H1 (cell line): ENCODE data around the gene PMEPA1. TPM values are rescaled to one million over a fixed set of nuclear protein-coding genes. Genes with fewer than 3 reads are reported as not detected.

Experiments used
- CTCF ChIA-PET: fragments of 300-600 bp; sonication (Branson Sonifier 250); formaldehyde crosslinking; loops from one replicate; lab custom pipeline; 2021; ENCODE audit not compliant: partially characterized antibody; lab: Charles Lee
- POLR2A ChIA-PET: fragments of 300-600 bp; sonication (Branson Sonifier 250); formaldehyde crosslinking; loops from one replicate; lab custom pipeline; 2021; ENCODE audit warnings: inconsistent platforms; ENCODE audit not compliant: partially characterized antibody; lab: Charles Lee
- DNase-seq, 2 experiments: peaks; one replicate each; pipeline versions ENCODE4 v3.0.0 to v3.0.0-alpha.2; 2010 to 2022; ENCODE audit warnings: low spot score in 2 of 2, low read depth in 1 of 2, mixed read lengths in 1 of 2
- FAIRE-seq: peaks from 2 replicates; lab custom pipeline; 2011; peaks lifted over from hg19 to GRCh38; lab: Jason Lieb, UNC
- H2AFZ ChIP-seq: 2 replicates; pipeline ENCODE4 v1.8.1; 2012; ENCODE audit warnings: low read length, inconsistent platforms
- H2AK5ac ChIP-seq: 2 replicates; pipeline ENCODE4 v1.6.1; 2013; ENCODE audit warnings: low read depth, low read length
- H2BK120ac ChIP-seq: replicated peaks from 2 replicates; pipeline ENCODE3; 2013; ENCODE audit warnings: low read depth, low read length, inconsistent platforms
- H2BK12ac ChIP-seq: 2 replicates; pipeline ENCODE4 v1.6.1; 2013; ENCODE audit warnings: low read depth, low read length
- H2BK15ac ChIP-seq: 2 replicates; pipeline ENCODE4 v1.6.1; 2013; ENCODE audit warnings: low read length
- H2BK20ac ChIP-seq: 2 replicates; pipeline ENCODE4 v1.6.1; 2013; ENCODE audit warnings: low read length
- H2BK5ac ChIP-seq: 2 replicates; pipeline ENCODE4 v1.6.1; 2013; ENCODE audit warnings: low read depth, low read length
- H3K14ac ChIP-seq: 2 replicates; pipeline ENCODE4 v1.6.1; 2013; ENCODE audit warnings: inconsistent platforms; ENCODE audit not compliant: insufficient read length
- H3K18ac ChIP-seq: 2 replicates; pipeline ENCODE4 v1.6.1; 2013; ENCODE audit warnings: low read length; ENCODE audit errors: extremely low read depth
- H3K23ac ChIP-seq: 2 replicates; pipeline ENCODE4 v1.6.1; 2013; ENCODE audit warnings: inconsistent platforms; ENCODE audit not compliant: insufficient read length
- H3K23me2 ChIP-seq: 2 replicates; pipeline ENCODE4 v1.6.1; 2013; ENCODE audit warnings: low read depth, low read length
- H3K27ac ChIP-seq: 2 replicates; pipeline ENCODE4 v1.6.1; 2011; ENCODE audit warnings: low read depth, low read length, inconsistent platforms
- H3K27me3 ChIP-seq, 4 experiments: replicated peaks in 1 of 4; 1 replicate in 1 of 4; 2 replicates in 3 of 4; pipeline versions ENCODE4 v1.6.1 to v1.8.1; 2011 to 2013; ENCODE audit warnings: low read length in 3 of 4, mild to moderate bottlenecking in 3 of 4, inconsistent platforms in 2 of 4, mixed read lengths in 2 of 4, moderate library complexity in 1 of 4; ENCODE audit not compliant: control insufficient read depth in 3 of 4, insufficient read depth in 3 of 4; ENCODE audit errors: extremely low read depth in 1 of 4
- H3K36me3 ChIP-seq, 4 experiments: 2 replicates each; pipeline versions ENCODE4 v1.6.1 to v1.8.1; 2011 to 2013; ENCODE audit warnings: mild to moderate bottlenecking in 4 of 4, low read length in 3 of 4, moderate library complexity in 2 of 4, control low read depth in 1 of 4, inconsistent platforms in 1 of 4; ENCODE audit not compliant: insufficient read depth in 4 of 4, control insufficient read depth in 2 of 4
- H3K4ac ChIP-seq: replicated peaks from 2 replicates; pipeline ENCODE3; 2013; ENCODE audit warnings: low read length, low read depth, mixed read lengths, inconsistent platforms; ENCODE audit not compliant: insufficient read length
- H3K4me1 ChIP-seq, 4 experiments: replicated peaks in 1 of 4; 1 replicate in 1 of 4; 2 replicates in 3 of 4; pipeline versions ENCODE4 v1.6.1 to v1.8.1; 2011 to 2013; ENCODE audit warnings: low read length in 3 of 4, inconsistent platforms in 2 of 4, mixed read lengths in 1 of 4; ENCODE audit not compliant: insufficient read depth in 4 of 4, control insufficient read depth in 3 of 4
- H3K4me2 ChIP-seq, 2 experiments: 2 replicates each; pipeline versions ENCODE4 v1.6.1 to v1.8.1; 2011 to 2013; ENCODE audit warnings: low read depth in 2 of 2, low read length in 2 of 2, control low read depth in 1 of 2, inconsistent platforms in 1 of 2, mild to moderate bottlenecking in 1 of 2; ENCODE audit not compliant: insufficient read depth in 1 of 2
- H3K4me3 ChIP-seq, 4 experiments: fragments of 200-600, 300-600 bp in 1 of 4; sonication (generic), shearing (Covaris generic), sonication (Bioruptor Twin) in 1 of 4; 2 replicates each; pipeline versions ENCODE4 v1.5.1 to v1.8.1; 2011 to 2016; ENCODE audit warnings: low read length in 4 of 4, low read depth in 3 of 4, control low read depth in 2 of 4, inconsistent platforms in 2 of 4, mild to moderate bottlenecking in 2 of 4, mixed read lengths in 1 of 4, moderate library complexity in 1 of 4; ENCODE audit not compliant: insufficient read depth in 2 of 4; ENCODE audit errors: extremely low read depth in 1 of 4
- H3K56ac ChIP-seq: replicated peaks from 2 replicates; pipeline ENCODE3; 2013; ENCODE audit warnings: low read depth, mild to moderate bottlenecking, mixed read lengths, low read length, inconsistent platforms; ENCODE audit not compliant: insufficient read length
- H3K79me1 ChIP-seq: 2 replicates; pipeline ENCODE4 v1.6.1; 2013; ENCODE audit warnings: low read depth, low read length, control low read depth
- H3K79me2 ChIP-seq, 2 experiments: 2 replicates each; pipeline versions ENCODE4 v1.6.1 to v1.8.1; 2012 to 2013; ENCODE audit warnings: low read length in 2 of 2, mild to moderate bottlenecking in 2 of 2, inconsistent platforms in 1 of 2; ENCODE audit not compliant: insufficient read depth in 2 of 2, control insufficient read depth in 1 of 2
- H3K9ac ChIP-seq, 4 experiments: replicated peaks in 1 of 4; 1 replicate in 1 of 4; 2 replicates in 3 of 4; pipeline versions ENCODE4 v1.6.1 to v1.8.1; 2011 to 2013; ENCODE audit warnings: low read depth in 3 of 4, low read length in 3 of 4, control low read depth in 2 of 4, mild to moderate bottlenecking in 2 of 4, moderate library complexity in 2 of 4, inconsistent platforms in 1 of 4; ENCODE audit errors: extremely low read depth in 1 of 4
- H3K9me3 ChIP-seq, 2 experiments: 2 replicates each; pipeline versions ENCODE4 v1.6.1 to v1.8.1; 2012 to 2013; ENCODE audit warnings: mild to moderate bottlenecking in 2 of 2, moderate library complexity in 2 of 2, control low read depth in 1 of 2, inconsistent platforms in 1 of 2, low read depth in 1 of 2, low read length in 1 of 2, mixed read lengths in 1 of 2; ENCODE audit not compliant: insufficient read depth in 2 of 2
- H4K20me1 ChIP-seq, 2 experiments: replicated peaks in 1 of 2; 2 replicates each; pipeline versions ENCODE3 to v1.8.1; 2011 to 2013; ENCODE audit warnings: inconsistent platforms in 2 of 2, low read length in 2 of 2, mild to moderate bottlenecking in 1 of 2; ENCODE audit not compliant: insufficient read depth in 2 of 2, control insufficient read depth in 1 of 2
- H4K5ac ChIP-seq: 2 replicates; pipeline ENCODE4 v1.6.1; 2013; ENCODE audit warnings: low read length, low read depth, mixed read lengths, inconsistent platforms; ENCODE audit not compliant: insufficient read length
- H4K8ac ChIP-seq: 2 replicates; pipeline ENCODE4 v1.8.0; 2013; ENCODE audit warnings: mild to moderate bottlenecking, moderate library complexity, low read length, inconsistent platforms; ENCODE audit not compliant: insufficient read depth; ENCODE audit errors: extremely low read depth
- H4K91ac ChIP-seq: replicated peaks from 2 replicates; pipeline ENCODE3; 2013; ENCODE audit warnings: low read length, mixed read lengths, inconsistent platforms; ENCODE audit not compliant: insufficient read length
- ASH2L ChIP-seq: fragments of 200-600, 300-600 bp; sonication (generic); IDR thresholded peaks from one replicate; pipeline ENCODE4 v1.7.1; 2017; ENCODE audit warnings: low read length
- BACH1 ChIP-seq: IDR thresholded peaks from 2 replicates; pipeline ENCODE4 v1.6.1; 2012; ENCODE audit warnings: low read length, improper control_type of control experiment
- E2F6 ChIP-seq: IDR thresholded peaks from 2 replicates; pipeline ENCODE4 v1.6.1; 2012; ENCODE audit warnings: inconsistent platforms
- EP300 ChIP-seq, 2 experiments: IDR thresholded peaks; 1 replicate in 1 of 2; 2 replicates in 1 of 2; pipeline ENCODE4 v1.6.1; 2011 to 2012; ENCODE audit warnings: low read depth in 2 of 2, low read length in 2 of 2, mild to moderate bottlenecking in 2 of 2, borderline replicate concordance in 1 of 2, inconsistent platforms in 1 of 2, moderate library complexity in 1 of 2
- EZH2 ChIP-seq: fragments of 200-600 bp; sonication (generic); IDR thresholded peaks from 2 replicates; pipeline ENCODE4 v1.7.1; 2012; ENCODE audit warnings: low read depth, mild to moderate bottlenecking, moderate library complexity, low read length, inconsistent platforms; ENCODE audit not compliant: severe bottlenecking
- KDM1A ChIP-seq: fragments of 200-600, 300-600 bp; sonication (generic); IDR thresholded peaks from 2 replicates; pipeline ENCODE4 v1.7.1; 2016; ENCODE audit warnings: mild to moderate bottlenecking, low read length, borderline replicate concordance
- KDM5A ChIP-seq: fragments of 200-600 bp; IDR thresholded peaks from 2 replicates; pipeline ENCODE4 v1.7.1; 2012; ENCODE audit warnings: mild to moderate bottlenecking, low read length, inconsistent platforms, mixed read lengths
- NANOG ChIP-seq: IDR thresholded peaks from 2 replicates; pipeline ENCODE4 v1.6.1; 2011; ENCODE audit warnings: low read length, low read depth, mild to moderate bottlenecking, inconsistent platforms; ENCODE audit not compliant: insufficient read depth, poor library complexity, severe bottlenecking
- NRF1 ChIP-seq: IDR thresholded peaks from 2 replicates; pipeline ENCODE4 v1.6.1; 2011; ENCODE audit warnings: mild to moderate bottlenecking, low read depth, low read length, improper control_type of control experiment
- RXRA ChIP-seq: IDR thresholded peaks from 2 replicates; pipeline ENCODE4 v1.6.1; 2011; ENCODE audit warnings: low read depth, mild to moderate bottlenecking, low read length, moderate library complexity; ENCODE audit not compliant: insufficient read depth
- SIX5 ChIP-seq: IDR thresholded peaks from 2 replicates; pipeline ENCODE4 v1.6.1; 2011; ENCODE audit warnings: mild to moderate bottlenecking, low read depth, low read length
- SP2 ChIP-seq: IDR thresholded peaks from 2 replicates; pipeline ENCODE4 v1.6.1; 2012; ENCODE audit warnings: mild to moderate bottlenecking, low read length, inconsistent platforms
- SP4 ChIP-seq: IDR thresholded peaks from 2 replicates; pipeline ENCODE4 v1.6.1; 2012; ENCODE audit warnings: low read length, inconsistent platforms
- TCF12 ChIP-seq: IDR thresholded peaks from 2 replicates; pipeline ENCODE4 v1.6.1; 2011; ENCODE audit warnings: low read depth, mild to moderate bottlenecking, low read length
- WGBS, 2 experiments: shearing (Covaris generic) in 1 of 2; methylation state at CpG; one replicate each; pipeline versions ENCODE4 v1.1.6 to v1.1.7; 2013 to 2015; ENCODE audit warnings: low lambda C conversion rate in 2 of 2, mixed read lengths in 2 of 2, inconsistent platforms in 1 of 2, low coverage in 1 of 2, missing lambda C conversion rate in 1 of 2; ENCODE audit not compliant: insufficient replicate concordance in 2 of 2, insufficient coverage in 1 of 2, insufficient read length in 1 of 2; ENCODE audit errors: extremely low coverage in 1 of 2, missing lambda C conversion rate in 1 of 2; 5-methylcytosine and 5-hydroxymethylcytosine counted together
- polyA plus RNA-seq, 7 experiments: library from polyadenylated mRNA; depleted of rRNA in 3 of 7; stranded (reverse) in 5 of 7; unstranded in 2 of 7; fragments of >200 nt in 5 of 7; fragments of 200-250 nt in 2 of 7; gene quantifications; 1 replicate in 5 of 7; 2 replicates in 1 of 7; 4 replicates in 1 of 7; pipeline versions ENCODE4 v1.2.1 to v1.2.3, GENCODE V29; 2011 to 2013; ENCODE audit warnings: missing spikeins in 2 of 7, mixed read lengths in 2 of 7
- total RNA-seq: library from RNA; stranded (reverse); fragmentation: NEBNext Ultra II Directional; extraction: Animal tissue kit (Norgen Biotek cat#: 25700); gene quantifications from 2 replicates; pipeline ENCODE4 v1.2.1, GENCODE V29; 2021

The PMEPA1 gene
- total and polyA plus RNA-seq, 2 of the 8 experiments (the other 6 are each of a cell fraction or from before 2014, with no cell fraction given) = 12.7 to 20.5 TPM

DNA sequence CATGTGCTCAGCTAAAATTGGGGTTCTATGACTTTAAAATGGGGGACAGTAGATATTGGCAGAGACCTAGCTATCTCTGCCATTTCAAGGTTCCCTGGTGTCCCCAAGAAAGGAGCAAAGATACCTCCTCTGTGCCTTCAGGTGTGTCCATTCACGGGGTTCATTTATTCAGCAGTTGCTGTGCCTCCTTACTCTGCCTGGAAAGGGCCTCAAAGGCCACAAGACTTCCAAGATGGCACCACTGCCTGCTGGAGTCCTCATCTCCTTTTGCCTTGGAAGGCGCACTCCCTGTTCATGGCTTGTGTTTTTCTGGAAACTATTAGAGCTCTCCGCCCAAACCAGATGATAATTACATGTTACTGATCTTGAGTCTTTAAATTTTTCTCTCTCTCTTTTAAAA, 85.7 kb downstream of the PMEPA1 start:
- CTCF ChIA-PET = interaction anchor here (0.7 to 4.3 kb wide), 7 partner anchors 13 to 585 kb away, joined by 3 to 29 read pairs (median 19); no protein-coding TSS in a partner anchor
- Histone ChIP-seq H2AK5ac (no peak overlapping the region), H3K9me3 (no peaks in the 10 kb centered on the region; a peak in 3 of 4 replicates), H3K4me3 (no peak overlapping the region), H4K20me1 (no peaks in the 10 kb centered on the region), H3K4me1 (no peaks in the 10 kb centered on the region), H2BK5ac (no peak overlapping the region), H4K91ac (no peak overlapping the region), H3K23ac (no peak overlapping the region), H2BK12ac (no peak overlapping the region), H3K4me2 (no peak overlapping the region), H3K23me2 (no peaks in the 10 kb centered on the region), H3K27ac (no peak overlapping the region), H2BK120ac (no peak overlapping the region), H2BK15ac (no peak overlapping the region), H2AFZ (no peak overlapping the region), H3K27me3 (no peaks in the 10 kb centered on the region), H3K79me1 (no peaks in the 10 kb centered on the region), H3K18ac (no peak overlapping the region), H3K14ac (no peak overlapping the region), H3K56ac (no peak overlapping the region), H3K4ac (no peak overlapping the region), H3K36me3 (no peaks in the 10 kb centered on the region), H4K5ac (no peak overlapping the region), H3K79me2 (no peaks in the 10 kb centered on the region), H3K9ac (no peak overlapping the region), H2BK20ac (no peak overlapping the region), H4K8ac (no peak overlapping the region)
- no peak for FAIRE-seq
- no peak for DNase-seq
- POLR2A ChIA-PET = no interaction called here
- WGBS, 2 experiments = 80% methylated on average over 3 of the region's 3 CpGs; no CpG with 5 or more reads in 1 of the 2 experiments
- TF ChIP-seq RXRA (no peak), SIX5 (no peak), EP300 (IDR thresholded peaks at IDR 0.05; ENCODE audit: borderline replicate concordance in 1 of 2, low read depth in 2 of 2, low read length in 2 of 2) (no peak), KDM5A (no peak), TCF12 (no peak), EZH2 (no peak), ASH2L (no peak), SP2 (no peak), KDM1A (no peak), E2F6 (no peak), BACH1 (no peak), NRF1 (no peak), NANOG (no peak), SP4 (no peak)
